SK-N-MC (cell line): Measurements from ENCODE around the gene HHIP.

Experiments used
- EZH2 ChIP-seq: fragments of 200-600 bp; sonication (generic); IDR thresholded peaks from one replicate; pipeline ENCODE4 v1.6.1; 2017; ENCODE audit warnings: antibody characterized with exemption
- FOXP2 ChIP-seq: optimal IDR thresholded peaks from 2 replicates; pipeline ENCODE3; 2011; ENCODE audit warnings: mild to moderate bottlenecking, moderate library complexity; ENCODE audit not compliant: insufficient read depth; ENCODE audit errors: extremely low read length, control extremely low read depth
- POLR2AphosphoS5 ChIP-seq: IDR thresholded peaks from 2 replicates; pipeline ENCODE4 v1.6.1; 2012; ENCODE audit warnings: mild to moderate bottlenecking, low read depth, low read length, borderline replicate concordance

DNA sequence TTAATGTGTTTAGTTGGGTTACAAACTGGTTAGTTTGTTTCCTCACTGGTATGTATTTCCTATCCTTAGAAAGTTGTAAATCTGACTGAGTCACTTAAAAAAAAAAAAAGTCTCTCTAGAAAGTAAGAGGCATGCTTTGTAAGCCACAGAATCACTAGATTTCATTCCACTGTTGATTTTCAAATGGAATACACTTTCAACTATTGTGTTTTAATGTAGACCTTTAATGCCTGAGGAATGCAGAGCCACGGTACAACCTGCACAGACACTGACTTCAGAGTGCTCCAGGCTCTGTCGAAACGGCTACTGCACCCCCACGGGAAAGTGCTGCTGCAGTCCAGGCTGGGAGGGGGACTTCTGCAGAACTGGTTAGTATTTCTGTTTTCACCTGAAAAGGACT, 88.6 kb downstream of the HHIP start:
- TF ChIP-seq POLR2AphosphoS5 (no peak), EZH2 (no peak), FOXP2 (no peak)
